Tibial nerve (tissue), 4 donors: ENCODE measurements around the gene MYO18B. TPM values are rescaled to one million over a fixed set of nuclear protein-coding genes. Genes with fewer than 3 reads are reported as not detected.

Experiments used
- DNase-seq, 2 donors: peaks; one replicate each; pipeline ENCODE4 v3.0.0-alpha.2; 2019; ENCODE audit warnings: low spot score in 2 of 2
- H3K27ac ChIP-seq, 4 donors: fragments of 200-600 bp; sonication (generic) in 3 of 4; one replicate each; pipeline ENCODE4 v1.5.1; 2017 to 2019; ENCODE audit warnings: mild to moderate bottlenecking in 1 of 4
- H3K27me3 ChIP-seq, 2 donors: fragments of 200-600 bp; sonication (generic) in 1 of 2; one replicate each; pipeline versions ENCODE4 v1.5.1 to v1.6.0; 2017 to 2019
- H3K36me3 ChIP-seq, 3 donors: fragments of 200-600 bp; sonication (generic); one replicate each; pipeline ENCODE4 v1.5.1; 2018 to 2019
- H3K4me1 ChIP-seq, 4 donors: fragments of 200-600 bp; sonication (generic) in 3 of 4; one replicate each; pipeline ENCODE4 v1.5.1; 2017 to 2019
- H3K4me3 ChIP-seq, 4 donors: fragments of 200-600 bp; sonication (generic) in 3 of 4; one replicate each; pipeline ENCODE4 v1.5.1; 2017 to 2019; ENCODE audit warnings: mild to moderate bottlenecking in 1 of 4, moderate library complexity in 1 of 4
- H3K9me3 ChIP-seq, 4 donors: fragments of 200-600 bp; sonication (generic) in 3 of 4; one replicate each; pipeline ENCODE4 v1.5.1; 2017 to 2019
- CTCF ChIP-seq, 5 experiments: fragments of 200-600 bp in 3 of 5; fragments of 450-650 bp in 2 of 5; sonication (generic) in 3 of 5; IDR thresholded peaks; one replicate each; pipeline ENCODE4 v1.5.1; 2016 to 2019; ENCODE audit warnings: antibody characterized with exemption in 5 of 5, mild to moderate bottlenecking in 3 of 5, moderate library complexity in 2 of 5
- EP300 ChIP-seq, 2 donors: sonication (generic); formaldehyde crosslinking; IDR thresholded peaks; one replicate each; pipeline ENCODE4 v1.6.1; 2017; ENCODE audit warnings: antibody characterized with exemption in 2 of 2, mild to moderate bottlenecking in 1 of 2
- POLR2A ChIP-seq, 2 donors: fragments of 450-650 bp; IDR thresholded peaks; one replicate each; pipeline ENCODE4 v1.6.1; 2017; ENCODE audit warnings: antibody characterized with exemption in 2 of 2, mild to moderate bottlenecking in 2 of 2, moderate library complexity in 2 of 2
- WGBS, 2 donors: methylation state at CpG; one replicate each; pipeline ENCODE4 v1.1.5; 2018; 5-methylcytosine and 5-hydroxymethylcytosine counted together
- total RNA-seq, 4 donors: library from RNA; depleted of rRNA; stranded (reverse); fragments of >200 nt; gene quantifications; one replicate each; pipeline ENCODE4 v1.1.0, GENCODE V29; 2016

Gene MYO18B
- total RNA-seq, 4 donors from 2014 or later = under 0.01 TPM; not detected in 2

GRCh38 chr22:25745341-25746011 lies 3.5 kb downstream of the MYO18B start:
- Histone ChIP-seq H3K4me3 (no peak overlapping the region), H3K27ac (no peak overlapping the region)

GRCh38 chr22:25746012-25746373 lies 4.0 kb downstream of the MYO18B start:
- H3K27ac ChIP-seq = no peak overlapping the region
- no peak overlapping the region for H3K4me3 ChIP-seq
- H3K9me3 ChIP-seq = no peaks in the 10 kb centered on the region
- no peak for DNase-seq
- no peaks in the 10 kb centered on the region for H3K4me1 ChIP-seq
- TF ChIP-seq EP300 (IDR thresholded peaks at IDR 0.05) (no peak), CTCF (IDR thresholded peaks at IDR 0.05) (no peak), POLR2A (IDR thresholded peaks at IDR 0.05) (no peak)
- WGBS, 2 donors = 21 to 69% methylated on average over 1 of the region's 1 CpG
- H3K27me3 ChIP-seq = no peaks in the 10 kb centered on the region
- no peaks in the 10 kb centered on the region for H3K36me3 ChIP-seq

More at GRCh38 chr22:25745341-25746011, 3.5 kb downstream of the MYO18B start:
- Histone ChIP-seq H3K27me3 (no peaks in the 10 kb centered on the region), H3K4me1 (no peaks in the 10 kb centered on the region), H3K36me3 (no peaks in the 10 kb centered on the region), H3K9me3 (no peaks in the 10 kb centered on the region)
- DNase-seq = no peak
- 75 to 88% methylated on average over 7 of the region's 7 CpGs for WGBS, 2 donors
- TF ChIP-seq EP300 (IDR thresholded peaks at IDR 0.05) (no peak), CTCF (IDR thresholded peaks at IDR 0.05) (no peak), POLR2A (IDR thresholded peaks at IDR 0.05) (no peak)

- no peak for DNase-seq
- WGBS, 2 donors = 61 to 71% methylated on average over 8 of the region's 8 CpGs
- H3K9me3 ChIP-seq = no peaks in the 10 kb centered on the region
- no peak overlapping the region for H3K27ac ChIP-seq
- H3K4me3 ChIP-seq = no peak overlapping the region
- no peak for TF ChIP-seq EP300 (IDR thresholded peaks at IDR 0.05)
- no peak for TF ChIP-seq CTCF (IDR thresholded peaks at IDR 0.05)
- TF ChIP-seq POLR2A (IDR thresholded peaks at IDR 0.05) = no peak
- no peaks in the 10 kb centered on the region for H3K4me1 ChIP-seq
- H3K27me3 ChIP-seq = no peaks in the 10 kb centered on the region
- H3K36me3 ChIP-seq = no peaks in the 10 kb centered on the region
Observed at GRCh38 chr22:25747245-25747944, 5.4 kb downstream of the MYO18B start.

- Histone ChIP-seq H3K27me3 (no peaks in the 10 kb centered on the region), H3K9me3 (no peaks in the 10 kb centered on the region), H3K36me3 (no peaks in the 10 kb centered on the region), H3K4me1 (no peaks in the 10 kb centered on the region), H3K27ac (no peak overlapping the region), H3K4me3 (no peak overlapping the region)
- TF ChIP-seq EP300 (IDR thresholded peaks at IDR 0.05) (no peak), POLR2A (IDR thresholded peaks at IDR 0.05) (no peak), CTCF (IDR thresholded peaks at IDR 0.05) (no peak)
- WGBS, 2 donors = 77 to 83% methylated on average over 5 of the region's 5 CpGs
- DNase-seq = no peak
Observed at GRCh38 chr22:25748140-25748539, 6.2 kb downstream of the MYO18B start.

GRCh38 chr22:25748704-25749103 lies 6.7 kb downstream of the MYO18B start:
- Histone ChIP-seq H3K4me3 (no peak overlapping the region), H3K27me3 (no peaks in the 10 kb centered on the region), H3K9me3 (no peaks in the 10 kb centered on the region), H3K4me1 (no peaks in the 10 kb centered on the region), H3K27ac (no peak overlapping the region), H3K36me3 (no peaks in the 10 kb centered on the region)
- DNase-seq = no peak
- no peak for TF ChIP-seq EP300 (IDR thresholded peaks at IDR 0.05)
- no peak for TF ChIP-seq CTCF (IDR thresholded peaks at IDR 0.05)
- no peak for TF ChIP-seq POLR2A (IDR thresholded peaks at IDR 0.05)
- 51 to 82% methylated on average over 2 of the region's 2 CpGs for WGBS, 2 donors
